ENCODE measurements around the gene ADGRG3.

DNA sequence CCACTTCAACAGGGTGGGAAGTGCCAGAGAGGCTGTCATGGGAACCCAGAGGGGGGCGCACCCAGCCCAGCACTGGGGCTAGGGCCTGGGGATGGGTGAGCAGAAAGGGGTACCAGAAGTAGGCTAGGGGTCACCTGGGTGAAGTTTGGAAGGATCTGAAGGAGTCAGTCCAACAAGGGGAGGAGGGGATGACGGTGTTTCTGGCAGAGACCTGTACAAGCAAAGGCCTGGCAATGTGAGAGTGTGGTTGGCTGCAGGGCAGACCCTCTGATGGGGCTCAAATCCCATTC lies 54.0 kb downstream of the ADGRG3 start:
- TF ChIP-seq, protein P1, sequence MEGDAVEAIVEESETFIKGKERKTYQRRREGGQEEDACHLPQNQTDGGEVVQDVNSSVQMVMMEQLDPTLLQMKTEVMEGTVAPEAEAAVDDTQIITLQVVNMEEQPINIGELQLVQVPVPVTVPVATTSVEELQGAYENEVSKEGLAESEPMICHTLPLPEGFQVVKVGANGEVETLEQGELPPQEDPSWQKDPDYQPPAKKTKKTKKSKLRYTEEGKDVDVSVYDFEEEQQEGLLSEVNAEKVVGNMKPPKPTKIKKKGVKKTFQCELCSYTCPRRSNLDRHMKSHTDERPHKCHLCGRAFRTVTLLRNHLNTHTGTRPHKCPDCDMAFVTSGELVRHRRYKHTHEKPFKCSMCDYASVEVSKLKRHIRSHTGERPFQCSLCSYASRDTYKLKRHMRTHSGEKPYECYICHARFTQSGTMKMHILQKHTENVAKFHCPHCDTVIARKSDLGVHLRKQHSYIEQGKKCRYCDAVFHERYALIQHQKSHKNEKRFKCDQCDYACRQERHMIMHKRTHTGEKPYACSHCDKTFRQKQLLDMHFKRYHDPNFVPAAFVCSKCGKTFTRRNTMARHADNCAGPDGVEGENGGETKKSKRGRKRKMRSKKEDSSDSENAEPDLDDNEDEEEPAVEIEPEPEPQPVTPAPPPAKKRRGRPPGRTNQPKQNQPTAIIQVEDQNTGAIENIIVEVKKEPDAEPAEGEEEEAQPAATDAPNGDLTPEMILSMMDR (IDR thresholded peaks at IDR 0.05; ENCODE audit: insufficient read depth, low read length): no peak
- TF ChIP-seq, protein P2, sequence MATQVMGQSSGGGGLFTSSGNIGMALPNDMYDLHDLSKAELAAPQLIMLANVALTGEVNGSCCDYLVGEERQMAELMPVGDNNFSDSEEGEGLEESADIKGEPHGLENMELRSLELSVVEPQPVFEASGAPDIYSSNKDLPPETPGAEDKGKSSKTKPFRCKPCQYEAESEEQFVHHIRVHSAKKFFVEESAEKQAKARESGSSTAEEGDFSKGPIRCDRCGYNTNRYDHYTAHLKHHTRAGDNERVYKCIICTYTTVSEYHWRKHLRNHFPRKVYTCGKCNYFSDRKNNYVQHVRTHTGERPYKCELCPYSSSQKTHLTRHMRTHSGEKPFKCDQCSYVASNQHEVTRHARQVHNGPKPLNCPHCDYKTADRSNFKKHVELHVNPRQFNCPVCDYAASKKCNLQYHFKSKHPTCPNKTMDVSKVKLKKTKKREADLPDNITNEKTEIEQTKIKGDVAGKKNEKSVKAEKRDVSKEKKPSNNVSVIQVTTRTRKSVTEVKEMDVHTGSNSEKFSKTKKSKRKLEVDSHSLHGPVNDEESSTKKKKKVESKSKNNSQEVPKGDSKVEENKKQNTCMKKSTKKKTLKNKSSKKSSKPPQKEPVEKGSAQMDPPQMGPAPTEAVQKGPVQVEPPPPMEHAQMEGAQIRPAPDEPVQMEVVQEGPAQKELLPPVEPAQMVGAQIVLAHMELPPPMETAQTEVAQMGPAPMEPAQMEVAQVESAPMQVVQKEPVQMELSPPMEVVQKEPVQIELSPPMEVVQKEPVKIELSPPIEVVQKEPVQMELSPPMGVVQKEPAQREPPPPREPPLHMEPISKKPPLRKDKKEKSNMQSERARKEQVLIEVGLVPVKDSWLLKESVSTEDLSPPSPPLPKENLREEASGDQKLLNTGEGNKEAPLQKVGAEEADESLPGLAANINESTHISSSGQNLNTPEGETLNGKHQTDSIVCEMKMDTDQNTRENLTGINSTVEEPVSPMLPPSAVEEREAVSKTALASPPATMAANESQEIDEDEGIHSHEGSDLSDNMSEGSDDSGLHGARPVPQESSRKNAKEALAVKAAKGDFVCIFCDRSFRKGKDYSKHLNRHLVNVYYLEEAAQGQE (IDR thresholded peaks at IDR 0.05; ENCODE audit: insufficient replicate concordance, low read depth): no peak
- no peak for TF ChIP-seq POLR2AphosphoS5 (IDR thresholded peaks at IDR 0.05; ENCODE audit: low read depth)
- no peak for TF ChIP-seq GABPA (IDR thresholded peaks at IDR 0.05; ENCODE audit: low read depth)
- TF ChIP-seq SPI1 (IDR thresholded peaks at IDR 0.05; ENCODE audit: borderline replicate concordance, low read depth): no peak
